ENCODE results near the gene ABHD2. TPM values are rescaled to one million over a fixed set of nuclear protein-coding genes. Genes with fewer than 3 reads are reported as not detected.
A peak's percentile ranks its signal among the peaks of the same experiment; 100 is the strongest.
"Not testable (repeated sequence)": the region's sequence is repeated elsewhere in the genome, so short reads cannot be mapped to it uniquely, and the experiment has no call there.

Gene ABHD2
- total and polyA plus RNA-seq, 2 experiments from 2014 or later: 5.2 to 15.2 TPM

GRCh38 chr15:89120479-89121000, 32.3 kb downstream of the ABHD2 start:
- H3K79me2 ChIP-seq (replicated peaks; ENCODE audit: insufficient read depth); H3K27ac ChIP-seq (ENCODE audit: low read depth); H3K4me2 ChIP-seq; H3K4me3 ChIP-seq; H3K4me3 Mint-ChIP-seq; H2AFZ ChIP-seq; H3K27me3 ChIP-seq (ENCODE audit: insufficient read depth); H3K9me3 Mint-ChIP-seq; DNase-seq (ENCODE audit: low spot score); H3K36me3 ChIP-seq (ENCODE audit: insufficient read depth); H3K4me1 ChIP-seq (ENCODE audit: insufficient read depth); ATAC-seq; H3K9me2 ChIP-seq (ENCODE audit: insufficient read depth); H3F3A ChIP-seq (replicated peaks; ENCODE audit: low read depth); H3K27ac Mint-ChIP-seq; H3K27me3 Mint-ChIP-seq (ENCODE audit: insufficient read depth, low read depth, poor library complexity); H4K20me1 ChIP-seq (replicated peaks; ENCODE audit: insufficient read depth): not testable (repeated sequence)
- Mint-ChIP-seq H3K4me1 (peaks cover 40% of the 10 kb centered on the region), H3K36me3 (ENCODE audit: low read depth) (peaks cover 16% of the 10 kb centered on the region)

- Histone ChIP-seq H3K79me2 (replicated peaks; ENCODE audit: insufficient read depth) (no peaks in the 10 kb centered on the region), H3K4me1 (ENCODE audit: insufficient read depth) (peaks cover 9% of the 10 kb centered on the region), H2AFZ (no peak overlapping the region), H3K9me2 (ENCODE audit: insufficient read depth) (no peaks in the 10 kb centered on the region), H3K27ac (ENCODE audit: low read depth) (no peak overlapping the region), H3K4me2 (no peak overlapping the region), H3K36me3 (ENCODE audit: insufficient read depth) (no peaks in the 10 kb centered on the region), H3K27me3 (ENCODE audit: insufficient read depth) (no peaks in the 10 kb centered on the region), H3F3A (replicated peaks; ENCODE audit: low read depth) (no peaks in the 10 kb centered on the region), H3K4me3 (no peak overlapping the region), H4K20me1 (replicated peaks; ENCODE audit: insufficient read depth) (no peaks in the 10 kb centered on the region)
- peaks cover 32% of the 10 kb centered on the region for H3K4me1 Mint-ChIP-seq
- TF ChIP-seq ZNF462 (CRISPR knock-in tag; IDR thresholded peaks at IDR 0.05): no peak
- TF ChIP-seq POLR2AphosphoS5 (IDR thresholded peaks at IDR 0.05; ENCODE audit: low read depth): no peak
- TF ChIP-seq NANOG (IDR thresholded peaks at IDR 0.05; ENCODE audit: borderline replicate concordance): no peak
- no peak for TF ChIP-seq EZH2phosphoT487 (IDR thresholded peaks at IDR 0.05; ENCODE audit: unreplicated experiment)
- TF ChIP-seq ETS1 (IDR thresholded peaks at IDR 0.05): no peak
- no peak for TF ChIP-seq JUNB (IDR thresholded peaks at IDR 0.05; ENCODE audit: unreplicated experiment)
- ATAC-seq (no peak), DNase-seq (ENCODE audit: low spot score) (no peak)
- no peaks in the 10 kb centered on the region for H3K27me3 Mint-ChIP-seq (ENCODE audit: insufficient read depth, low read depth, poor library complexity)
- no peaks in the 10 kb centered on the region for H3K9me3 Mint-ChIP-seq
- H3K4me3 Mint-ChIP-seq: no peak overlapping the region
- peak overlapping the region; percentile 36; the same call in 1 of the 2 replicates for H3K27ac Mint-ChIP-seq
- peaks cover 18% of the 10 kb centered on the region for H3K36me3 Mint-ChIP-seq (ENCODE audit: low read depth)
Measured at GRCh38 chr15:89121414-89121813, 33.2 kb downstream of the ABHD2 start.

All from GM23338 (cell line).